ENCODE measurements around the gene SLC6A8. TPM values are rescaled to one million over a fixed set of nuclear protein-coding genes. Genes with fewer than 3 reads are reported as not detected.
"Not testable (repeated sequence)": the region's sequence is repeated elsewhere in the genome, so short reads cannot be mapped to it uniquely, and the experiment has no call there.

The SLC6A8 gene
- polyA plus RNA-seq, 1 donor from 2014 or later, result 0.08 TPM

GRCh38 chrX:153674219-153674851 lies 13.4 kb upstream of the SLC6A8 start:
- Mint-ChIP-seq H3K9me3 (no peaks in the 10 kb centered on the region), H3K4me1 (peaks cover 0 to 5% (median 2%) of the 10 kb centered on the region in 3 donors), H3K27me3 (peaks cover 16% of the 10 kb centered on the region), H3K27ac (no peak overlapping the region), H3K36me3 (no peaks in the 10 kb centered on the region), H3K4me3 (peak overlapping the region in 1 of 4 donors; percentile 43)

DNA sequence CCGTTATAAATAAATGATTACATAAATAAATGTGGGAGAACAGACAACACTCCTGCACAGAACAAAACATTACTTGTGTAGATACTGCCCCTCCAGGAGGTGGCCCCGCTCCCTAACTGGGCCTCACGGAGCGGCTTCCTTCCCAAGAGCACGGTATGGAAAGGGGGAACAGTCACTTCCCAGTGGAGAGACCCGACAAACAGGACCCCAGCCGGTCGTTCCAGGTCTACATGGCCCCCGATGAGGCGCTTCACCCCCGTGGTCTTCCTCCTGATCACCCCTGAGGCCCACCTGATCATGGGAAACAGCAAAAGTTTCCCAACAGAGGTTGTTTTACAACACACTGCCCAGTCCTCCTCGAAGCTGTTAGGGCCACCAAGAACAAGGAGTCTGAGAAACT lies 6.6 kb upstream of the SLC6A8 start:
- H3K27ac Mint-ChIP-seq, result no peak overlapping the region
- no peak overlapping the region for H3K4me3 Mint-ChIP-seq
- peaks cover 0 to 1% (median 0%) of the 10 kb centered on the region in 3 donors for H3K4me1 Mint-ChIP-seq
- no peaks in the 10 kb centered on the region for H3K36me3 Mint-ChIP-seq
- peaks cover 4% of the 10 kb centered on the region for H3K27me3 Mint-ChIP-seq
- peaks cover 0 to 3% (median 0%) of the 10 kb centered on the region in 3 donors for H3K9me3 Mint-ChIP-seq

DNA sequence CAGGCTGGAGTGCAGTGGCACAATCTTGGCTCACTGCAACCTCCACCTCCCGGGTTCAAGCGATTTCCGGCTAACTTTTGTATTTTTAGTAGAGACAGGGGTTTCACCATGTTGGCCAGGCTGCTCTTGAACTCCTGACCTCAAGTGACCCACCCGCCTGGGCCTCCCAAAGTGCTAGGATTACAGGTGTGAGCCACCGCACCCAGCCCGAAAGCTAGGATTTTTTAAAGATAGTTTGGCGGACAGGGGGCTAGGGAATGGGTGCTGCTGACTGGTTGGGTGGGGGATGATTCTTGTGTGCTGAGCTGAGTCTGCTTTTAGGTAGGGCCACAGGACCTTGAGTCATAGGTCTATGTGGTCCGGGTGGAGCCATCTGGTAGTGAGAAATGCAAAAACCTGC lies 4.2 kb upstream of the SLC6A8 start:
- H3K4me1 Mint-ChIP-seq, H3K27ac Mint-ChIP-seq, H3K27me3 Mint-ChIP-seq, H3K36me3 Mint-ChIP-seq, H3K9me3 Mint-ChIP-seq: not testable (repeated sequence)
- peak overlapping the region in 1 of 4 donors; percentile 37 for H3K4me3 Mint-ChIP-seq

GRCh38 chrX:153684467-153685155 lies 3.1 kb upstream of the SLC6A8 start:
- Mint-ChIP-seq H3K9me3 (peaks cover 0 to 3% (median 0%) of the 10 kb centered on the region in 3 donors), H3K27me3 (peaks cover 4% of the 10 kb centered on the region), H3K36me3 (no peaks in the 10 kb centered on the region), H3K4me3 (no peak overlapping the region), H3K4me1 (no peaks in the 10 kb centered on the region), H3K27ac (no peak overlapping the region)

DNA sequence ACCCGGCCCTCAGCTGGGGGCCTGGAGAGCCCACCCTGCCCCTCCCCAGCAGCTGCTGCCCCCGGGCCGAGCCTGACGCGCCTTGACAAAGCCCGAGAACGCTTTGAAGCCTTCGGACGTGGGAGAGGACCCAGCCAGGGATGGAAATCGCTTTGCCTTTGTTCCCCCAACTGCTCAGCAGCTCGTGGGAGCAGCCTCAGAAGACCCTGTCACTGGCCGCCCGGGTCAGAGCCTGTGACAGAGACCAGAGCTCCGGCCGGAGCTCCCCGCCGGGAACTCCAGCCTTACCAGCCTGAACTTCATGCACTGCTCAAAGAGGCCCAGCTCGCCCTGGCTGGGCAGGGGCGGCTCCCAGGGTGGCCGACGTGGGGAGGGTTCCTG lies 2.6 kb upstream of the SLC6A8 start:
- Mint-ChIP-seq H3K9me3 (peaks cover 0 to 2% (median 0%) of the 10 kb centered on the region in 3 donors), H3K36me3 (no peaks in the 10 kb centered on the region), H3K27me3 (peaks cover 4% of the 10 kb centered on the region), H3K27ac (no peak overlapping the region), H3K4me1 (no peaks in the 10 kb centered on the region), H3K4me3 (no peak overlapping the region)

GRCh38 chrX:153685751-153686696 lies 1.7 kb upstream of the SLC6A8 start:
- Mint-ChIP-seq H3K9me3 (no peaks in the 10 kb centered on the region), H3K36me3 (no peaks in the 10 kb centered on the region), H3K27me3 (peaks cover 4% of the 10 kb centered on the region), H3K27ac (peak overlapping the region in 1 of 3 donors; percentile 39), H3K4me3 (peak overlapping the region in 1 of 4 donors; percentile 65), H3K4me1 (no peaks in the 10 kb centered on the region)

GRCh38 chrX:153686711-153687110 lies 1.0 kb upstream of the SLC6A8 start:
- H3K4me1 Mint-ChIP-seq, result no peaks in the 10 kb centered on the region
- H3K36me3 Mint-ChIP-seq, result no peaks in the 10 kb centered on the region
- H3K27ac Mint-ChIP-seq, result peak overlapping the region in 1 of 3 donors; percentile 39
- no peaks in the 10 kb centered on the region for H3K9me3 Mint-ChIP-seq
- H3K27me3 Mint-ChIP-seq, result peaks cover 4% of the 10 kb centered on the region
- peak overlapping the region in 1 of 4 donors; percentile 65 for H3K4me3 Mint-ChIP-seq

DNA sequence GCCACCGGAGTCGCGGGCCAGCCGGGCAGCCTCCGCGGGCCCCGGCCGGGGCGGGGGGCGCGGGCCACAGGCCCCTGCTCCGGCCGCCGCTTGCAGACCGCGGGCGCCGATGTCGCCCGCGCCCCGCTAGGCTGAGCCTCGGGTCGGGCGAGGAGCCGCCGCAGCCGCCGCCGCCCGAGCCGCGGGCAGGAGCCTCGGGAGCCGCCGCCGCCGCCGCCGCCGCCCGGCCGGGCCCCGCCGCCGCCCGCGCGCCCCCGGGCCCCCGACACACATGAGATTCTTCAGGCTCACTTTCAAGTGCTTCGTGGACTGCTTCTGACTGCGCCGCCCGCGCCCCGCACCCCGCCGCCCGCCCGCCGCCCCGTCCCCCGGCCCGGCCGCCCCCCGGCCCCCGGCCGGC lies 345 bp downstream of the SLC6A8 start:
- Mint-ChIP-seq H3K4me3 (no peak overlapping the region), H3K27ac (no peak overlapping the region), H3K9me3 (no peaks in the 10 kb centered on the region), H3K27me3 (peaks cover 4% of the 10 kb centered on the region), H3K36me3 (no peaks in the 10 kb centered on the region), H3K4me1 (no peaks in the 10 kb centered on the region)

DNA sequence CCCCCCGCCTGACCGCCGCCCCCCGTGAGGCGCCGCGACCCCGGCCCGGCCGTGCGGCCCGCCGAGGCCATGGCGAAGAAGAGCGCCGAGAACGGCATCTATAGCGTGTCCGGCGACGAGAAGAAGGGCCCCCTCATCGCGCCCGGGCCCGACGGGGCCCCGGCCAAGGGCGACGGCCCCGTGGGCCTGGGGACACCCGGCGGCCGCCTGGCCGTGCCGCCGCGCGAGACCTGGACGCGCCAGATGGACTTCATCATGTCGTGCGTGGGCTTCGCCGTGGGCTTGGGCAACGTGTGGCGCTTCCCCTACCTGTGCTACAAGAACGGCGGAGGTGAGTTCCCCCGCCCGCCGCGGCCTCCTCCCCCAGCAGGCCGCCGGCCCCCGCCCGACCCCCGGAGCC lies 780 bp downstream of the SLC6A8 start:
- no peak overlapping the region for H3K4me3 Mint-ChIP-seq
- H3K4me1 Mint-ChIP-seq, result no peaks in the 10 kb centered on the region
- no peaks in the 10 kb centered on the region for H3K36me3 Mint-ChIP-seq
- no peaks in the 10 kb centered on the region for H3K9me3 Mint-ChIP-seq
- no peak overlapping the region for H3K27ac Mint-ChIP-seq
- H3K27me3 Mint-ChIP-seq, result peaks cover 6% of the 10 kb centered on the region

DNA sequence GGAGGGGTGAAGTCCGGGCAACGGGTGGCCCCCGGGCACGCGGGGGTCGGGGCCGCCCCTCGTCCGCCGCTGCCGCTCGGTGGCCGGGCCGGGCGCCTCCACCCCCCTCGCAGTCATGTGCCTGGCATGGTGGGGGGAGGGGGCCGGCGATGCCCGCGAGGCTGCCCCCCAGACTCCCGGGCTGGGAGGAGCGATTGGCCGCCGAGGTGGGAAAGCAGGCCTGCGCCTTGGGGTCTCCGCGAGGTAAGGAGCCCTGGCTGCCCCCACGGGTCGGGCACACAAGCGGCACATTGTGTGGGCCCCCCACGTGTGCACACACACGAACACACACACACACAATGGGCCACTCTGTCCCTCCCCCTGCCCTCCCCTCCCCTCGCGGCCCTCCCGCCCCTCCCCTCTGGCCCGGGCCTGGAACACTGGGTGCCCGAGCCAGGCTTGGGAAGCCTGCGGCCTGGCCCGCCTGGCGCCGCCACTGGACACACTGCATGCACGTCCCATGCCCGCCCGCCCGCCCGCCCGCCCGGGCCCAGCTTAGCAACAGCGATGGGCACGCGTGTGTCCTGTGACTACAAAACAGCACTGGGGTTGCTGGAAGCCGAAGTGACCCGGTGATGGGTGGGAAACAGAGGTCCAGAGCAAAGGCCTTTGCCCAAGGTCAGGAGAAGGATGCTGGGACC lies 1.3 kb downstream of the SLC6A8 start:
- no peaks in the 10 kb centered on the region for H3K36me3 Mint-ChIP-seq
- no peaks in the 10 kb centered on the region for H3K4me1 Mint-ChIP-seq
- no peaks in the 10 kb centered on the region for H3K9me3 Mint-ChIP-seq
- H3K4me3 Mint-ChIP-seq, result peak overlapping the region in 1 of 4 donors; percentile 27
- no peak overlapping the region for H3K27ac Mint-ChIP-seq
- peaks cover 6% of the 10 kb centered on the region for H3K27me3 Mint-ChIP-seq

DNA sequence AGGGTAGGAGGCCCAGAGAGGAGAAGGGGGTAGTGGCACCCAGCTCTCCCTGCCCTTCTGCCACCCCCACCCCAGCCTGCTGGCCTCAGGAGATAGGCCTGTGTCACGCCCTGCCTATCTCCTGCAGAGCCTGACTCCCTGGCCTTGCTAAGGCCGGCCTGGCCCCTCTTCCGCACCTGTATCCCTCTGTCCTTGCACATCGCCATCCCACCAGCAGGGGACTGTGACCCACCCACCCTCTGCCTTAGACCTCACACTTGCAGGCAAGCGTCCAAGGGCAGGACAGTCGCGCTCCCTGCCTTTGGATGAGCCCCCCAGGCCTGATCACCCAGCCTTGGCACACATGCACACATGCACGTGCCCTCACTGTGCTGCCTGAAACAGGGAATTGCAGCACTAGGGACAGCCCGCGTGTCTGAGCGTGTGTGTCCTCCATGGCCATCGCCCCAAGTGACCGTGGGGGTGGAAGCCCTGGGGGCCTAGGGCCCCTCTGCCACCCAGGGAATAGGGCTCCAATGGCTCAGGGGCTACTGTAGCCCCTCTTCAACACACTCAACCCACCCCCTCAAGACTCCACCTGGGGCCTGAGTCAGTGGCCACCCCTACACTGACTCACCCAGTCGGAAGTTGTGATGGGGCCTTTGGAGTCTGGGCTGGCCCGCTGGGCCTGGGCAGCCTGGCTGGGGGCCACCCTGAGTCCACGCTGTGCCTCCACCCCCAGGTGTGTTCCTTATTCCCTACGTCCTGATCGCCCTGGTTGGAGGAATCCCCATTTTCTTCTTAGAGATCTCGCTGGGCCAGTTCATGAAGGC lies 2.1 kb downstream of the SLC6A8 start:
- Mint-ChIP-seq H3K27ac (peak overlapping the region in 1 of 3 donors; percentile 39), H3K4me3 (peak overlapping the region in 1 of 4 donors; percentile 85), H3K4me1 (no peaks in the 10 kb centered on the region), H3K9me3 (no peaks in the 10 kb centered on the region), H3K27me3 (peaks cover 9% of the 10 kb centered on the region), H3K36me3 (no peaks in the 10 kb centered on the region)

- peaks cover 9% of the 10 kb centered on the region for H3K27me3 Mint-ChIP-seq
- H3K36me3 Mint-ChIP-seq, result no peaks in the 10 kb centered on the region
- H3K4me1 Mint-ChIP-seq, result no peaks in the 10 kb centered on the region
- H3K27ac Mint-ChIP-seq, result peak overlapping the region in 1 of 3 donors; percentile 39
- no peaks in the 10 kb centered on the region for H3K9me3 Mint-ChIP-seq
- H3K4me3 Mint-ChIP-seq, result peak overlapping the region in 1 of 4 donors; percentile 12
These were observed 2.7 kb downstream of the SLC6A8 start for GRCh38 chrX:153690466-153690865.

GRCh38 chrX:153691032-153691827 lies 3.5 kb downstream of the SLC6A8 start:
- not testable (repeated sequence) for H3K27me3 Mint-ChIP-seq, H3K4me1 Mint-ChIP-seq, H3K36me3 Mint-ChIP-seq, H3K27ac Mint-ChIP-seq, H3K9me3 Mint-ChIP-seq, H3K4me3 Mint-ChIP-seq

All from IgD-negative memory B cell (primary cell).